ENCODE results near the gene PYGO2.
"Not testable (repeated sequence)": the region's sequence is repeated elsewhere in the genome, so short reads cannot be mapped to it uniquely, and the experiment has no call there.

PYGO2 gene

DNA sequence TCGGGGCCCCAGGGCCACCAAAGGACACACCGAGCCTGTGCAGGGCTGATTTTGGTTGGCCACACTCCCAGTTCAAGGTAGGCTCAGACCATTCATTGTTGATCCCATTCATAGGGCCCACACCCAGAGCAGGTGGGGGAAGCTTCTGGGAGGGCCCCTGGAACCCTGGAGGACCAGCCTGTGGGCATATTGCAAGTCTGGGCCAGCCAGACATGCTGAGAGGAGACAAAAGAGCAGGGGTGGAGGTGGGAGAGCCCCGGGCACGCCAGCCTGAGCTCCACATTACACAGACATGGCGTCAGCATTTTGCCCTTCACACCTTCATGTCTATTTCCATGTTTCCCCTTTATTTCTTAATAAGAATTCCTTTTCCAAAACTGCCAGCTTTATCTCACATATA, 50.7 kb downstream of the PYGO2 start:
- Histone ChIP-seq H3K27ac (ENCODE audit: low read depth in 2 of 2, low read length in 2 of 2) (no peak overlapping the region), H3K9ac (ENCODE audit: low read depth in 1 of 2, low read length in 2 of 2) (no peak overlapping the region), H3K36me3 (ENCODE audit: control insufficient read depth in 2 of 2, insufficient read depth in 2 of 2, low read length in 2 of 2) (no peaks in the 10 kb centered on the region), H3K4me1 (ENCODE audit: control insufficient read depth in 2 of 2, insufficient read depth in 2 of 2, low read length in 2 of 2) (no peaks in the 10 kb centered on the region), H3K27me3 (ENCODE audit: control insufficient read depth in 2 of 2, insufficient read depth in 2 of 2, low read length in 2 of 2) (no peaks in the 10 kb centered on the region), H3K4me3 (ENCODE audit: low read length in 2 of 2) (no peak overlapping the region), H3K9me3 (ENCODE audit: control insufficient read depth in 2 of 2, low read length in 2 of 2) (no peaks in the 10 kb centered on the region)

DNA sequence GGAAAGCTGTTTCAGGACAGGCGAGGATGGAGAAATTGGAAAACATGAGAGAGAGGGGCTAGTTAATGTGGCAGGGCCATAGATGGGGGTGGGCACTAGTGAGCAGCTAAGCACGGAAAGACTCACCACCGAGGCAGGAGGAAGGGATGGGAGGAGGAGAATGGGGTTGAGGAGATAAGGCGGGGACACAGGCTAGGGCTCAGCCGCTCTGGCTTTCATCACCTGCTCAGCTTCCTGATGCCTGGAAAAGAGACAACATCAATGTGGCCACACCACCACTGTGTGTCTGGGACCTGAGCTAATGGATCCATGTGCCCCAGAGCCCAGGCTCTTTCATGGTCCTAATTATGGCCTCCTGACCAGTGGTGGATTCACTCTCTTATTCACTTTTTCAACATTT, 52.6 kb downstream of the PYGO2 start:
- no peak overlapping the region for H3K27ac ChIP-seq (ENCODE audit: low read depth in 2 of 2, low read length in 2 of 2)
- H3K9ac ChIP-seq (ENCODE audit: low read depth in 1 of 2, low read length in 2 of 2): no peak overlapping the region
- H3K9me3 ChIP-seq (ENCODE audit: control insufficient read depth in 2 of 2, low read length in 2 of 2): no peaks in the 10 kb centered on the region
- no peaks in the 10 kb centered on the region for H3K4me1 ChIP-seq (ENCODE audit: control insufficient read depth in 2 of 2, insufficient read depth in 2 of 2, low read length in 2 of 2)
- no peaks in the 10 kb centered on the region for H3K36me3 ChIP-seq (ENCODE audit: control insufficient read depth in 2 of 2, insufficient read depth in 2 of 2, low read length in 2 of 2)
- H3K27me3 ChIP-seq (ENCODE audit: control insufficient read depth in 2 of 2, insufficient read depth in 2 of 2, low read length in 2 of 2): no peaks in the 10 kb centered on the region
- H3K4me3 ChIP-seq (ENCODE audit: low read length in 2 of 2): no peak overlapping the region

DNA sequence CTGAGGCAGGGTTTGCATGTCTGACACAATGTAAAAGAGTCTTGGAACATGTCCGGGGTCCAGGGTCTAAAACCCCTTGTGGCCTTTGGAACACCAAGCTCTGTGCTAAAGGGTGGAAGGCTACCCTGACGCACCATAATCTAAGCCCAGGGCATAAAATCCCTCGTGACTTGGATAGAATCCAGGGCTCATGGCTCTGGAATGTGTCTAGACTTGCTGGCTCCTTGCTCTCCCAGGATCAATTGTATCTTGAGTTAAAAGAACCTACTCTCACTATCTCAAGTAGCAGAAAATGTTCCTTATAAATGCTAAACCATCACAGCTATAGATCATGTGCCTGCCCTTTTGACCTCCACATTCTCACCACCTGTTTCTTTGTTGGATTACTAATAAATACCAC, 53.5 kb downstream of the PYGO2 start:
- not testable (repeated sequence) for H3K4me1 ChIP-seq (ENCODE audit: control insufficient read depth in 2 of 2, insufficient read depth in 2 of 2, low read length in 2 of 2); H3K9ac ChIP-seq (ENCODE audit: low read depth in 1 of 2, low read length in 2 of 2); H3K27ac ChIP-seq (ENCODE audit: low read depth in 2 of 2, low read length in 2 of 2); H3K4me3 ChIP-seq (ENCODE audit: low read length in 2 of 2); H3K27me3 ChIP-seq (ENCODE audit: control insufficient read depth in 2 of 2, insufficient read depth in 2 of 2, low read length in 2 of 2); H3K36me3 ChIP-seq (ENCODE audit: control insufficient read depth in 2 of 2, insufficient read depth in 2 of 2, low read length in 2 of 2); H3K9me3 ChIP-seq (ENCODE audit: control insufficient read depth in 2 of 2, low read length in 2 of 2)
